ENCODE results near the gene RAB40B.

DNA sequence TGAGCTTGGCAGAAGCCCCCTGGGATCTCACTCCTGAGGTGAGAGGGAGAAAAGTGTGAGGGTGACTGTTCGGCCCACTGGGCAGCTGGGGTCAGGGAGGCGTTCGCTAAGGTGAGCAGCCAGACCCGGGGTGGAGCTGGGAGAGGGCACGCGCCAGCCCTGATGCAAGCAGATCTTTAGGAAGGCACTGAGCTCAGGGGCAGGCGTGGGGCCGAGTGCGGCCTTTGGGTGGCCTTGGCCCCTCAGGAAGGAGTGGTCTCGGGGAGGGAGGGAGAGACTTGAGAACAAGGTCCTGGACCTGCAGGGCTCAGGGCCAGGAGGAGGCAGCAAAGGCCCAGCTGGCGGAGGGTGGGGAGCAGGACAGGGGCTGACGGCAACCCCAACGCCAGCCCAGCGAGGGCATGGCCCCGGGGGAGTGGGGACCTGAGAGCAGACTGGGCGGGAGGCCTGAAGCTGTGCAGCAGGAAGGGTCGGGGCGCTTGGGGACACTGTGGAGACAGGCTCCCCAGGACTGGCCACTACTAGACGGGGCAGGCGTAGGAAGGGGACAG is 35.7 kb downstream of the RAB40B start:
- TF ChIP-seq, protein P1, sequence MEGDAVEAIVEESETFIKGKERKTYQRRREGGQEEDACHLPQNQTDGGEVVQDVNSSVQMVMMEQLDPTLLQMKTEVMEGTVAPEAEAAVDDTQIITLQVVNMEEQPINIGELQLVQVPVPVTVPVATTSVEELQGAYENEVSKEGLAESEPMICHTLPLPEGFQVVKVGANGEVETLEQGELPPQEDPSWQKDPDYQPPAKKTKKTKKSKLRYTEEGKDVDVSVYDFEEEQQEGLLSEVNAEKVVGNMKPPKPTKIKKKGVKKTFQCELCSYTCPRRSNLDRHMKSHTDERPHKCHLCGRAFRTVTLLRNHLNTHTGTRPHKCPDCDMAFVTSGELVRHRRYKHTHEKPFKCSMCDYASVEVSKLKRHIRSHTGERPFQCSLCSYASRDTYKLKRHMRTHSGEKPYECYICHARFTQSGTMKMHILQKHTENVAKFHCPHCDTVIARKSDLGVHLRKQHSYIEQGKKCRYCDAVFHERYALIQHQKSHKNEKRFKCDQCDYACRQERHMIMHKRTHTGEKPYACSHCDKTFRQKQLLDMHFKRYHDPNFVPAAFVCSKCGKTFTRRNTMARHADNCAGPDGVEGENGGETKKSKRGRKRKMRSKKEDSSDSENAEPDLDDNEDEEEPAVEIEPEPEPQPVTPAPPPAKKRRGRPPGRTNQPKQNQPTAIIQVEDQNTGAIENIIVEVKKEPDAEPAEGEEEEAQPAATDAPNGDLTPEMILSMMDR (IDR thresholded peaks at IDR 0.05 in 4 of 5, conservative IDR thresholded peaks at IDR 0.05 in 1 of 5) = no peak
- TF ChIP-seq POLR2A (IDR thresholded peaks at IDR 0.05) = no peak

All from gastrocnemius medialis (tissue), 4 donors.